ENCODE measurements around the gene LRRC70. TPM values are rescaled to one million over a fixed set of nuclear protein-coding genes. Genes with fewer than 3 reads are reported as not detected.

Gene LRRC70
- total and polyA plus RNA-seq, 2 of the 8 experiments (the other 6 are each of a cell fraction or from before 2014, with no cell fraction given) = 0.62 to 0.67 TPM

DNA sequence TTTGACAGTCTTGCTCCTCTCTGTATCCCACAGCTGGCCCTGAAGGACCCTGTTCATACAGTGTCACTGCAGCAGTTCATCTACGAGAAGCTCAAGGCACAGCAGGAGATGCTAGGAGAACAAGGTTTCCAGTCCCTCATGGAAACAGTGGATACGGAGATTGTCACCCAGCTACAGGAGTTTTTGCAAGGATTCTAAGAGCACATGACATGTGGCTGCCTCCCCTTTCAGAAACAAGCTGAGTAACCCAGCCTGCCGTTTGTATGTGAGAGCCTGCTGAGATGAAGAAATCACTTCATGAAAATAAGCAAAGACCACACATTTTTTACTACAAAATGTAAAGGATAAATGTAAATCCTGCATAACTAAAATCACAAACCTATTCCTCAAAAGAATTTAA is 48.5 kb downstream of the LRRC70 start (continued):
- no peak for TF ChIP-seq CBX5 (IDR thresholded peaks at IDR 0.05; ENCODE audit: low read depth, low read length)
- no peak for TF ChIP-seq SIX5 (IDR thresholded peaks at IDR 0.05; ENCODE audit: low read depth, low read length)
- no peak for TF ChIP-seq SAP30 (IDR thresholded peaks at IDR 0.05; ENCODE audit: insufficient read depth, insufficient replicate concordance, low read length)
- TF ChIP-seq TEAD4 (IDR thresholded peaks at IDR 0.05; ENCODE audit: low read depth, low read length) = no peak
